ENCODE results near the gene TERT. TPM values are rescaled to one million over a fixed set of nuclear protein-coding genes. Genes with fewer than 3 reads are reported as not detected.
"Not testable (repeated sequence)": the region's sequence is repeated elsewhere in the genome, so short reads cannot be mapped to it uniquely, and the experiment has no call there.

TERT gene
- total and polyA plus RNA-seq, 4 donors = 0.02 TPM; not detected in 3

DNA sequence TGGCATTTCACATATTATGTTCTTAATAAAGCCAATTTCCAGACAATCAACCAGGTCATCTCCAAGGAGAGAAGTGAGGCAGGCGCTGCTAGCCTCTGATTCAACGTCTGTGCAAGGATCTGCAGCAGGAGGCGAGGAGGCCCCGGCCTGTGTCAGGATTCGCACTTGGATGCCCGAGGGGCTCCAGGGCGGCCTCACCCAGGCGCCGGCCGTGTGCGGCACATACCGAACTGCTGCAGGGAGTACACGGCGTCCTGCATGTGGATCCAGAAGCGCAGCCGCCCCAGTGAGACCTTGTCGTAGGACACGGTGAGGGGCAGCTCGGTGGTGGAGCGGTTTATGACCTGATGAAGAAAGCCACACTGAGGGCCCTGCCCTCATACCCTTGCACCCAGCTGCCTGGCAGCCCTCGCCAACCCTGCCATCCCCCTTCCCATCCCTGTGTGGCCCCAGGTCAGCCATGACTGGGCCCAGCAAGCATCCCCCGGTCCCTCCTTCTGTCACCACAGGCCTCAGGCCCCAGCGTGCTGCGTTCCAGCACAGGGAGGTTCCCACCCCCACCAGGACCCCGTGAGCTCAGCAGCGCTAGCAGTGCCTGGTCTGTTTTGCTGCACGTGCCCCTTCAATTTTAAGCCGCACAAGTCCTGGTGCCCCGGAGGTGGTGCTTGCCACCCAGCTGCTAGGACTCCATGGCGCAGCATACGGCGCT, 40.1 kb upstream of the TERT start:
- Histone ChIP-seq H3K4me1 (ENCODE audit: control insufficient read depth in 5 of 5, insufficient read depth in 5 of 5, low read length in 5 of 5) (peaks cover 0 to 7% (median 0%) of the 10 kb centered on the region in 5 donors), H3K9me3 (ENCODE audit: control insufficient read depth in 4 of 4, insufficient read depth in 3 of 4, low read length in 3 of 4) (peaks cover 0 to under 1% (median 0%) of the 10 kb centered on the region in 4 donors), H3K9ac (ENCODE audit: insufficient read depth in 1 of 2, low read length in 2 of 2) (no peak overlapping the region), H3K4me3 (no peak overlapping the region), H3K27ac (ENCODE audit: low read depth in 1 of 2, low read length in 1 of 2) (no peak overlapping the region), H3K27me3 (ENCODE audit: control insufficient read depth in 3 of 3, insufficient read depth in 3 of 3, low read length in 2 of 3) (no peaks in the 10 kb centered on the region), H3K36me3 (ENCODE audit: control insufficient read depth in 4 of 4, insufficient read depth in 4 of 4, low read length in 4 of 4) (peaks cover 17 to 80% (median 41%) of the 10 kb centered on the region in 4 donors)
- DNase-seq (no peak), ATAC-seq (ENCODE audit: insufficient read depth, low FRiP score) (no peak)
- TF ChIP-seq, protein P1, sequence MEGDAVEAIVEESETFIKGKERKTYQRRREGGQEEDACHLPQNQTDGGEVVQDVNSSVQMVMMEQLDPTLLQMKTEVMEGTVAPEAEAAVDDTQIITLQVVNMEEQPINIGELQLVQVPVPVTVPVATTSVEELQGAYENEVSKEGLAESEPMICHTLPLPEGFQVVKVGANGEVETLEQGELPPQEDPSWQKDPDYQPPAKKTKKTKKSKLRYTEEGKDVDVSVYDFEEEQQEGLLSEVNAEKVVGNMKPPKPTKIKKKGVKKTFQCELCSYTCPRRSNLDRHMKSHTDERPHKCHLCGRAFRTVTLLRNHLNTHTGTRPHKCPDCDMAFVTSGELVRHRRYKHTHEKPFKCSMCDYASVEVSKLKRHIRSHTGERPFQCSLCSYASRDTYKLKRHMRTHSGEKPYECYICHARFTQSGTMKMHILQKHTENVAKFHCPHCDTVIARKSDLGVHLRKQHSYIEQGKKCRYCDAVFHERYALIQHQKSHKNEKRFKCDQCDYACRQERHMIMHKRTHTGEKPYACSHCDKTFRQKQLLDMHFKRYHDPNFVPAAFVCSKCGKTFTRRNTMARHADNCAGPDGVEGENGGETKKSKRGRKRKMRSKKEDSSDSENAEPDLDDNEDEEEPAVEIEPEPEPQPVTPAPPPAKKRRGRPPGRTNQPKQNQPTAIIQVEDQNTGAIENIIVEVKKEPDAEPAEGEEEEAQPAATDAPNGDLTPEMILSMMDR (IDR thresholded peaks at IDR 0.05; ENCODE audit: control extremely low read depth, extremely low read depth) = no peak
- WGBS, 2 donors = 97% methylated on average over 32 of the region's 32 CpGs

DNA sequence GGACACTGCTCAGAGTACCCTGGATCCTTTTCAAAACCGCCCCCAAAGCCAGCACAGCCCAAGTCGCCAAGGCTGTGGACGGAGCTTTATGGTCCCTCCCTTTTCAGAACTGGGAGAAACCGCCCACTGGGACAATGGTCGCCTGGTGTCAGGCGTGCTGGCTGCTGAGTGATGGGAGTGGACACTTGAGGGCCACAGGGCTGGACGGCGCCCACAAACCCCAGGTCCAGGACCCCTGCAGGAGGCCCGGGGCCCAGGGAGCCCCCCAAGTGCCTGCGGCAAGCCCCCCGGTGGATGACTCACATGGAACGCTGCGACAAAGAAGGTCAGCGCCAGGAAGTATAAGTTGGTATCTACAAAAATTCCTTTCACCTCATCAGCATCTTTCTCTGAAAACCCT, 39.1 kb upstream of the TERT start:
- no peak overlapping the region for H3K9ac ChIP-seq (ENCODE audit: insufficient read depth in 1 of 2, low read length in 2 of 2)
- peaks cover 17 to 80% (median 43%) of the 10 kb centered on the region in 4 donors for H3K36me3 ChIP-seq (ENCODE audit: control insufficient read depth in 4 of 4, insufficient read depth in 4 of 4, low read length in 4 of 4)
- no peak for ATAC-seq (ENCODE audit: insufficient read depth, low FRiP score)
- H3K9me3 ChIP-seq (ENCODE audit: control insufficient read depth in 4 of 4, insufficient read depth in 3 of 4, low read length in 3 of 4) = peaks cover 0 to 2% (median 0%) of the 10 kb centered on the region in 4 donors
- H3K27me3 ChIP-seq (ENCODE audit: control insufficient read depth in 3 of 3, insufficient read depth in 3 of 3, low read length in 2 of 3) = no peaks in the 10 kb centered on the region
- peaks cover 0 to 7% (median 0%) of the 10 kb centered on the region in 5 donors for H3K4me1 ChIP-seq (ENCODE audit: control insufficient read depth in 5 of 5, insufficient read depth in 5 of 5, low read length in 5 of 5)
- TF ChIP-seq, protein P1 (IDR thresholded peaks at IDR 0.05; ENCODE audit: control extremely low read depth, extremely low read depth) = no peak
- H3K4me3 ChIP-seq = no peak overlapping the region
- H3K27ac ChIP-seq (ENCODE audit: low read depth in 1 of 2, low read length in 1 of 2) = no peak overlapping the region
- WGBS, 2 donors = 95 to 98% methylated on average over 14 of the region's 14 CpGs
- no peak for DNase-seq

DNA sequence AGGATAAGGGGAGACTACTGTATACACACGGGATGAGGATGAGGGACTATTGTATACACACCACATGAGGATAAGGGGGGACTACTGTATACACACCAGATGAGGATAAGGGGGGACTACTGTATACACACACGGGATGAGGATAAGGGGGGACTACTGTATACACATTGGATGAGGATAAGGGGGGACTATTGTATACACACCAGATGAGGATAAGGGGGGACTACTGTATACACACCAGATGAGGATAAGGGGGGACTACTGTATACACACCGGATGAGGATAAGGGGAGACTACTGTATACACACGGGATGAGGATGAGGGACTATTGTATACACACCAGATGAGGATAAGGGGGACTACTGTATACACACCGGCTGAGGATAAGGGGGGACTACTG, 38.4 kb upstream of the TERT start:
- H3K36me3 ChIP-seq (ENCODE audit: control insufficient read depth in 4 of 4, insufficient read depth in 4 of 4, low read length in 4 of 4) = peaks cover 17 to 76% (median 38%) of the 10 kb centered on the region in 4 donors
- WGBS, 2 donors = 85 to 90% methylated on average over 5 of the region's 5 CpGs
- not testable (repeated sequence) for DNase-seq; H3K9ac ChIP-seq (ENCODE audit: insufficient read depth in 1 of 2, low read length in 2 of 2); ATAC-seq (ENCODE audit: insufficient read depth, low FRiP score); H3K27ac ChIP-seq (ENCODE audit: low read depth in 1 of 2, low read length in 1 of 2); H3K27me3 ChIP-seq (ENCODE audit: control insufficient read depth in 3 of 3, insufficient read depth in 3 of 3, low read length in 2 of 3); H3K4me3 ChIP-seq; H3K4me1 ChIP-seq (ENCODE audit: control insufficient read depth in 5 of 5, insufficient read depth in 5 of 5, low read length in 5 of 5); H3K9me3 ChIP-seq (ENCODE audit: control insufficient read depth in 4 of 4, insufficient read depth in 3 of 4, low read length in 3 of 4)

DNA sequence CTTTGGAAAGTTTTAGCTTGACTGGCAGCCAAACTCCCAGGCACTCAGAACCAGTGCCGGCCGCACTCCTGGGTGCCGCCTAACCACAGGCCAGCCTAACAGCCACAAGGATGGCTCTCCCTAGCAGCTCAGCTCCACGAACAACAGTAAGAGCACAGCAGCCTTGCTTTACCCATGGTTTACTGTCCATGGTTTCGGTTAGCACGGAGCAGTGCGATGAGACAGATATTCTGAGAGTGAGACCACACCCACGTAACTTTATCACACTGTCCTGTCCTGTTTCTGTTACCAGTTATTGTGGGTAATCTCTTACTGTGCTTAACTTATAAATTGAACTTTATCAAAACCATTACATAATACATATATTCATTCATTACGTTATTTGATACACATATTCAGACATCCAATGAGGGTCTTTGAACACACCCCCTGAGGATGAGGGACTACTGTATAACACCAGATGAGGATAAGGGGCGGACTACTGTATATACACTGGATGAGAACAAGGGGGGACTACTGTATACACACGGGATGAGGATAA, 37.7 kb upstream of the TERT start:
- 81 to 89% methylated on average over 11 of the region's 11 CpGs for WGBS, 2 donors
- H3K9ac ChIP-seq (ENCODE audit: insufficient read depth in 1 of 2, low read length in 2 of 2) = no peak overlapping the region
- peaks cover 0 to 2% (median 0%) of the 10 kb centered on the region in 4 donors for H3K9me3 ChIP-seq (ENCODE audit: control insufficient read depth in 4 of 4, insufficient read depth in 3 of 4, low read length in 3 of 4)
- peaks cover 13 to 68% (median 35%) of the 10 kb centered on the region in 4 donors for H3K36me3 ChIP-seq (ENCODE audit: control insufficient read depth in 4 of 4, insufficient read depth in 4 of 4, low read length in 4 of 4)
- H3K27ac ChIP-seq (ENCODE audit: low read depth in 1 of 2, low read length in 1 of 2) = no peak overlapping the region
- peaks cover 0 to 7% (median 0%) of the 10 kb centered on the region in 5 donors for H3K4me1 ChIP-seq (ENCODE audit: control insufficient read depth in 5 of 5, insufficient read depth in 5 of 5, low read length in 5 of 5)
- H3K4me3 ChIP-seq = no peak overlapping the region
- ATAC-seq (ENCODE audit: insufficient read depth, low FRiP score) = no peak
- TF ChIP-seq, protein P1 (IDR thresholded peaks at IDR 0.05; ENCODE audit: control extremely low read depth, extremely low read depth) = no peak
- no peaks in the 10 kb centered on the region for H3K27me3 ChIP-seq (ENCODE audit: control insufficient read depth in 3 of 3, insufficient read depth in 3 of 3, low read length in 2 of 3)
- DNase-seq = no peak
